IPS DF 4.7 (cell line): ENCODE measurements around the gene ABCC5.
"Not testable (repeated sequence)": the region's sequence is repeated elsewhere in the genome, so short reads cannot be mapped to it uniquely, and the experiment has no call there.

ENCODE experiments used
- DNase-seq: peaks from one replicate; pipeline ENCODE4 v3.0.0-alpha.2; 2013; ENCODE audit warnings: low spot score; ENCODE audit errors: extremely low read depth

The ABCC5 gene

DNA sequence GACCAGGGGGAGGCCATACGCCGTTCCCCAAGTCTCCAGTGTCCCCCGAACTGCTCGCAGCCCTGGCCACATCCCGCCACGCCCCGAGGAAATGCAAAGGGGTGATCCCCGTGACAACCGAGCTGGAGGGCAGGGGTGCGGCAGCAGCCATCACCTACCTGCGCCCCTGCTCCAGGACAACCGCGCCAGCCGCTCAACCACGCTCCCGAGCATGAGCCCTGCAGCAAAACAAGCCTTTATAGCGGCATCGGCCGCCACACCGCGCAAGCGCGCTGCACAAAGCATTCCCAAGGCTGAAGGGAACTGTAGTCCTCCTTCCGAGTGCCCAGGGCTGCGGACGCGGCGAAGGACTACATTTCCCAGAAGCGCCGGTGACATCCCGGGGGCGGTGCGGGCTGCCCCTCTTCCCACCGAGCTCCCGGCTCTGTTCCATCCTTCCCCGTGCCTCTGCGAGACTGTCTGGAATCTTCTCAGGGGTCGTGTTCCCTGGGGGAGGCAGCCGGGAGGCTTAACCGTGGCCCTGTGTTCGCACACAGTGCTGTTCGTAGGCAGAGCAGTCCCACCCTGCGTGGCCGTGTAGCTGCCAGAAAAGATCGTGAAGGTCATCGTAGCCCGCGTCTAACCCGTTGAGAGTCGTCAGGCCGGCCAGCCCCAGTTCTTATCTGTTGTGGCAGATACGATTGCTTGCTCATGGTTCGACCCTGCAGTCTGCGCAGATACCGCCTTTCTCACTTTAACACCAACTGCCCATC is at the start of gene ABCC5:
Gene ABCC5, minus strand, starts transcription at position 213 of the 752 bp plus-strand sequence. CDS start 3,492 bp downstream, outside the sequence.
- DNase-seq: peak; percentile 71

GRCh38 chr3:184066211-184066610 is 48.5 kb upstream of the ABCC5 start:
- DNase-seq: no peak

DNA sequence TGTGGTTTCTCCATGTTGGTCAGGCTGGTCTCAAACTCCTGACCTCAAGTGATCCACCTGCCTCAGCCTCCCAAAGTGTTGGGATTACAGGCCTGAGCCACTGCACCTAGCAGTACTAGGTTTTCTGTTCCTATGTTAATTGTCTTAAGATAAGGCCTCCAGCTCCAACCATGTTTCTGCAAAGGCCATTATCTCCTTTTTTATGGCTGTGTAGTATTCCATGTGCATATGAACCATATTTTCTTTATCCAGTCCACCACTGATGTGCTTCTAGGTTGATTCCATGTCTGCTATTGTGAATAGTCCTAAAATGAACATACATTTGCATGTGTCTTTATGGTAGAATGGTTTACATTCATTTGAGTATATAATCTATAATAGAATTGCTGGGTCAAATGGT is 45.0 kb upstream of the ABCC5 start:
- no peak for DNase-seq

- DNase-seq: no peak
Measured at GRCh38 chr3:184059424-184059823, 41.7 kb upstream of the ABCC5 start.

DNA sequence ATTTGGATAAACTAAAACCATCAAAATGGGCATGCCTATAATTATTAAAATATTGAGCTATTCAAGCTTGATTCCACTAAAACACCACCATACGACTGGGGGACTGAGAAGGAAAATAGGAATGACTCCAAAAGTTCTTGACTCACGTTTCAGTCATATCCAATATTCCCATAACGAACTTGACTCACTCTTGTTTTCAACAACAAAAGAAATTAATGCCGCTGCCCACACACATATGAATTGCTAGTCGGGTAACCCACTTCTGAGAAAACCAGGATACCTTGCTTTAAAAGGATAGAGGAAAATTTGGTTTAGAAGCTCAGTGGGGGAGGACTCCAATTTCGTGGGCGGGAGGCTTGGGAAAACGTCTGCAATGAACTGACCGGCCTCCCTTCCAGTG is 40.3 kb upstream of the ABCC5 start:
- DNase-seq: no peak

- no peak for DNase-seq
Measured at GRCh38 chr3:184052767-184053166, 35.1 kb upstream of the ABCC5 start, which contains the start of gene HTR3C. Gene HTR3C (plus strand): TSS chr3:184053047. CDS start chr3:184053081, 34 bp downstream.

DNA sequence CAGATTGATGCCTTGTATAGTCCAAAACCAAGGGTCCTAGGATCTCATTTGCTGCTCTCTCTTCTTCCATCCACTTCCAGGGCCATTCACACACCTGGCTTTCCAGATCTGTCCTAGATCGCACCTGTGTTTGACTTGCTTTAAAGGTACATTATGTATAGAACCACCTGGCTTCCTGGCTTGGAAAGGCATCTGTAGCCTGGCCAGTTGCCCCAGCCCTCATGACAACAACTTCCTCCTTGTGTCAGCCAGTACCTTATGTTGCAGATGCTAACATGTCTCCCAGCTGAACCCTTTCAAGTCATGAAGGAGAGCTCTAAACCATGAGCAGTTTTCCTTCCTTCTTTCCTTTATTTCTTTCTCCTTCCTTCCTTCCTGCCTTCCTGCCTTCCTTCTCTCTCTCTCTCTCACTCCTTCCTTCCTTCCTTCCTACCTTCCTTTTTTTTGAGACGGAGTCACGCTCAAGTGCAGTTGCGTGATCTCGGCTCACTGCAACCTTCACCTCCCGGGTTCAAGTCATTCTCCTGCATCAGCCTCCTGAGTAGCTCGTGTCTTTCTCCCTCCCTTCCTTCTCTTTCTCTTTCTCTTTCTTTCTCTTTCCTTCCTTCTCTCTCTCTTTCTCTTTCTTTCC is 32.6 kb upstream of the ABCC5 start:
- DNase-seq: no peak

- no peak for DNase-seq
Measured at GRCh38 chr3:184045995-184046394, 28.3 kb upstream of the ABCC5 start.

DNA sequence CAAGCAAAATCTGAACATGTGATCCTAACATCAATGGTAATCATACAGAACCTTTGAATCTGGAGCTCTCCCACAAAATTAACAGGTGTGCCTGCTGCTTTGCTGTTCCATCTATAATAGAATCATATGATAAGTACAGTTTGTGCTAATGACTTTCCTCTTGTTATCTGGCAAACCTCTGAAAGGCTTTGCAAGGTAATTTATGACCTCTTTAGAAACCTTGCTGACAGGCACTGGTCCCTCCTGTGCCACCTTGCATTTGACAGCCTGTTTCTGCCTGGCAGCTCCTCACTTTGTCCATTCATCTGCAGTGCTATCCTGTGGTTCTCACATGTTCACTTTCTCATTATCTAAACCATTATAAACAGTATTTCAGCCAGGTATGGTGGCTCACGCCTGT is 24.9 kb upstream of the ABCC5 start:
- DNase-seq: no peak

GRCh38 chr3:184040010-184040409 is 22.3 kb upstream of the ABCC5 start:
- no peak for DNase-seq

- DNase-seq: no peak
Measured at GRCh38 chr3:184039414-184039813, 21.7 kb upstream of the ABCC5 start.

DNA sequence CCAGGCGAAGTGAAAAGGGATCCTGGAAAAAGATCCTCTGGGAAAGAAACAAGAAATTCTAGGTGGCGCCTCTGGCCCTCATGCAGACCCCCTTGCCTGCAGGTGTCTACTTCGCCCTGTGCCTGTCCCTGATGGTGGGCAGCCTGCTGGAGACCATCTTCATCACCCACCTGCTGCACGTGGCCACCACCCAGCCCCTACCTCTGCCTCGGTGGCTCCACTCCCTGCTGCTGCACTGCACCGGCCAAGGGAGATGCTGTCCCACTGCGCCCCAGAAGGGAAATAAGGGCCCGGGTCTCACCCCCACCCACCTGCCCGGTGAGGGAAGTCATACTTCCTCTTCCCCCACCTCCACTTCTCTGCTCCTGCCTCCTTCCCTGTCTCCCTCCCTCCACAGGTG is 20.6 kb upstream of the ABCC5 start:
- DNase-seq: not testable (repeated sequence)

DNA sequence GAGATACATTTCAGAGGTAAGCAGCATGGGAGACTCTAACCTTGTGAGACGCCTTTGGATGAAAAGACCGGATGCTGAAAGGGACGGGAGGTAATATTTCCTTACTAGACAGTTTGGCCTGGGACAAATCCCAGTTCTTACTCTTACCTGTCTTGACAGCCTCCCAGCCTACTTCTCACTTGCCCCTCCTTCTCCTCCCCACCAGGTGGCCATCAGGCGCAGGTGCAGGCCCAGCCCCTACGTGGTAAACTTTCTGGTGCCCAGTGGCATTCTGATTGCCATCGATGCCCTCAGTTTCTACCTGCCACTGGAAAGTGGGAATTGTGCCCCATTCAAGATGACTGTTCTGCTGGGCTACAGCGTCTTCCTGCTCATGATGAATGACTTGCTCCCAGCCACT is 20.1 kb upstream of the ABCC5 start:
- DNase-seq: no peak

DNA sequence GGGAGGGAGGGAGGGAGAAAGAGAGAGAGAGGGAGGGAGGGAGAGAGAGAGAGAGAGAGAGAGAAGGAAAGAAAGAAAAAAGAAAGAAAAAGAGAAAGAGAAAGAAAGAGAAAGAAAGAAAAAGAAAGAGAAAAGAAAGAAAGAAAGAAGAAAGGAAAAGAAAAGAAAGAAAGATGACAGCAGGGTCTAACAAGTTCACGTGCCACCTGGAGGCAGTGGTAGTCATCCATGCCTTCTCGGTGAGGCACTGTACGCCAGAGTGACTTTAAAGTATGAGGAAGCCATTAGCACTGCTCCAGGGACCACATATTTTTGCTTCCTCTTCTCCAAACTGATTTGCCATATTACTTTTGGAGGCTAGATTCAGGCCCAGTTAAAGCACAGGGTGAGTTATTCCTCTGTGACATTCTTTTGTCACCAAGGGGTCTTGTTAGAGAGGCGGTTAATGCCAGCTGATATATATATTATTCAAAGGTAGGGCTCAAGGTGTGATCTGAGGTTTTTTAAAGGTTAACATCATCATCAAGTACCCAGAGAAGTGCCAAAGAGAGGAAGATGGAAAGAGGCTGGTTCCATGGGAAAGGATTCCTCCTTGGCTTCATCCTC is 13.6 kb upstream of the ABCC5 start, which contains the start of gene HTR3D:
Gene HTR3D, plus strand, starts transcription at position 556 of the 606 bp plus-strand sequence. Its CDS starts 0 bp downstream, at position 556.
- no peak for DNase-seq

- DNase-seq: no peak
Measured at GRCh38 chr3:184030536-184030935, 12.9 kb upstream of the ABCC5 start.

GRCh38 chr3:184029443-184029842 is 11.8 kb upstream of the ABCC5 start:
- DNase-seq: no peak

DNA sequence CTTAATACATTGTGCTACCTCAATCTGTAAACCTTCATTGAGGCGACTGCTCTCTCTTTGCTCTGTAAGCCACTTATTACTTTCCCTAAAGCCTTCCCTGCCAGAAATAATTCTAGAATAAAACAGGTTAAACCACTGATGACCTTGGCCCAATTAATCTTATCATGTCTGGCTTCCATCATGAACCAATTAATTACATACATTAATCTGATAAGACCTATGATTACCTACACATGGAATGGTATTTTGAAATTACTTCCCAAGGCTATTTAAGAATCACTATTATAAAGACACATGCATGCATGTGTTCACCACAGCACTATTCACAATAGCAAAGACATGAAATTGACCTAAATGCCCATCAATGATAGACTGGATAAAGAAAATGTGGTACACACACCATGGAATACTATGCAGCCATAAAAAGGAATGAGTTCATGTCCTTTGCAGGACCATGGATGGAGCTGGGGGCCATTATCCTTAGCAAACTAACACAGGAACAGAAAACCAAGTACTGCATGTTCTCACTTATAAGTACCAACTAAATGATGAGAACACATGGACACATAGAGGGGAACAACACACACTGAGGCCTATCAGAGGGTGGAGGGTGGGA is 10.7 kb upstream of the ABCC5 start:
- DNase-seq: not testable (repeated sequence)

DNA sequence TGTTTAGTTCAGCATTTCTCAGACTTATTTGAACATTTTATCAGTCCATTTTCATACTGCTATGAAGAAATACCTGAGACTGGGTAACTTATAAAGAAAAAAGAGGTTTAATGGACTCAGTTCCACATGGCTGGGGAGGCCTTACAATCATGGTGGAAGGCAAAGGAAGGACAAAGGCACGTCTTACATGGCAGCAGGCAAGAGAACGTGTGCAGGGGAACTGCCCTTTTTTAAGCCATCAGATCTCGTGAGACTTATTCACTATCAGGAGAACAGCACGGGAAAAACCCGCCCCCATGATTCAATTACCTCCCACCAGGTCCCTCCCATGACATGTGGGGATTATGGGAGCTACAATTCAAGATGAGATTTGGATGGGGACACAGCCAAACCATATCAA is 7.6 kb upstream of the ABCC5 start:
- not testable (repeated sequence) for DNase-seq

- DNase-seq: no peak
Measured at GRCh38 chr3:184022323-184022722, 4.6 kb upstream of the ABCC5 start.

DNA sequence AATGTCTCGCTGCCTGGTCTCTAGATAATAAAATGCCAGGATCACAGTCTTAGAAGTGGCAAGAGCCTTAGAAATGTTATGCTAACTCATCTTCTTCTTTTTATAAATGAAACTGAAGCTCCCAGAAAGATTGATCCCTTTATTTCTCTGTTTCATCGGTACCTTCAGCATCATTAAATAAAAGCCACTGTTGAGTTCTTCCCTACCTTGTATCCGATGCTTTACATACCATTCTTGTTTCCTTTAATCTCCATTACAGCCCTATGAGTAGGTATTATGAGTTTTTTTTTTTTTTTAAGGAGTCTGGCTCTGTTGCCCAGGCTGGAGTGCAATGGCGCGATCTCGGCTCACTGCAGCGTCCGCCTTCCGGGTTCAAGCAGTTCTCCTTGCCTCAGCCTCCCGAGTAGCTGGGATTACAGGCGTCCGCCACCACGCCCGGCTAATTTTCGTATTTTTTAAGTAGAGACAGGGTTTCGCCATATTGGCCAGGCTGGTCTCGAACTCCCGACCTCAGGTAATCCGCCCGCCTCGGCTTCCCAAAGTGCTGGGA is 815 bp upstream of the ABCC5 start:
- no peak for DNase-seq

DNA sequence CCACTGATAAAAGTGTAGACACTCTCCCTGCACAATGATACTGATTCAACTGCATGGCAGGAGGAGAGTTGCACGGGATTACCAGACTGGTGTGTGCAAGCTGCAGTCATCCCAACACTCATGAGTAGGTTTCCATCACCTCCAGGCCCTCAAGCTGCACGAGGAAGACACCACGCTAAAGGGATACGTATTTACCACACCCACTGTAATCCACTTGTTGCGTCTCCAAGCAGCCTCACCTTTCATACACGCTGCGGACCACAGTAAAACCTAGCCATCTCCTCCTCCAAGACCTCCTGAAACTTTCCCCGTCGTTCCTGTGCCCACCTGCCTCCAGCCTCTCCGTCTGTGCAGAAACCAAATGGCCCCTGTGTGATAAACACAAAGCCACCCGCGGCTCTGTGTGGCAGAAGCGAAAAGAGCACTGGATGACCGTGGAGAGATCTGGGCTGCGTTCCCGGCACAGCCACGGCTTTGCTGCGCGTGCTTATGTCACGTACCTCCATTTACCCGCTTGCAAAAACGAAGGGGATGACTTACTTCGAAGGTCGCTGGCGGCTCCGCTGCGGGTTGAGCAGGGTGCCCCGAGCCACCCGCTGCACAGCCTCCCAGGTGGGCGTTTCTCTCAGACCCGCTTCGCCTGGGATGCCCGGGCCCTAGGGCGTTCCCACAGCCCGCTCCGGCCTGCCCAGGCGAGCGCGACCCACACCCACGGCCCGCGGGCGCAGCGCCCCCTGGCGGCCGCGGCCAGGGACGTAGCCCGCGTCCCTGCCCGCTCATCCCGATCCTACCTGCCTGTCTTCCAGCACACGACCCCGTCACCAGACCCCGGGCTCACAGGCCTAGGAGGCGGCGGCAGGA is 643 bp downstream of the ABCC5 start:
- no peak for DNase-seq
